Esophagus squamous epithelium (tissue), 4 donors: ENCODE data around the gene MAN2A1.

Experiments
- POLR2A ChIP-seq, 4 donors: fragments of 450-650 bp; IDR thresholded peaks; one replicate each; pipeline ENCODE4 v1.6.1; 2017; ENCODE audit warnings: antibody characterized with exemption in 4 of 4, mild to moderate bottlenecking in 4 of 4, moderate library complexity in 3 of 4
- TF ChIP-seq, protein P1 (sequence below), 6 experiments: fragments of 450-650 bp in 4 of 6; fragments of 200-600 bp in 2 of 6; sonication (generic) in 2 of 6; IDR thresholded peaks; one replicate each; pipeline ENCODE4 v1.5.1; 2016 to 2019; ENCODE audit warnings: antibody characterized with exemption in 6 of 6, mild to moderate bottlenecking in 4 of 6, moderate library complexity in 4 of 6

DNA sequence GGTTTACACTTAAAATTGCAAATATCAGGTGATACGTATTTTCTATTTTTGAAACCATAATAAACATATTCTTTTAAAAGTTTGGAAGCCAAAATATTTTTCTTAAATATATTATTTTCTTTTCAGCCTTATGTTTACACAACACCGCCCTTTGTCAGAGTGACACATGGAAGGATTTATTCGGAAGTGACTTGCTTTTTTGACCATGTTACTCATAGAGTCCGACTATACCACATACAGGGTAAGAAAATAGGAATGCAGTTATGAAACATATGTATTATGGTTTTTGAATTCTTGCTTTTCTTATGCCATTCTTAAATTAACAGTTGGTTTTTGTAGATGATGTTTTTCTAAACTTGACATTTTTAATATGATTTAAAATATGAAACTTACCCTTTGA lies 133.9 kb downstream of the MAN2A1 start:
- TF ChIP-seq POLR2A (IDR thresholded peaks at IDR 0.05): no peak
- TF ChIP-seq, protein P1, sequence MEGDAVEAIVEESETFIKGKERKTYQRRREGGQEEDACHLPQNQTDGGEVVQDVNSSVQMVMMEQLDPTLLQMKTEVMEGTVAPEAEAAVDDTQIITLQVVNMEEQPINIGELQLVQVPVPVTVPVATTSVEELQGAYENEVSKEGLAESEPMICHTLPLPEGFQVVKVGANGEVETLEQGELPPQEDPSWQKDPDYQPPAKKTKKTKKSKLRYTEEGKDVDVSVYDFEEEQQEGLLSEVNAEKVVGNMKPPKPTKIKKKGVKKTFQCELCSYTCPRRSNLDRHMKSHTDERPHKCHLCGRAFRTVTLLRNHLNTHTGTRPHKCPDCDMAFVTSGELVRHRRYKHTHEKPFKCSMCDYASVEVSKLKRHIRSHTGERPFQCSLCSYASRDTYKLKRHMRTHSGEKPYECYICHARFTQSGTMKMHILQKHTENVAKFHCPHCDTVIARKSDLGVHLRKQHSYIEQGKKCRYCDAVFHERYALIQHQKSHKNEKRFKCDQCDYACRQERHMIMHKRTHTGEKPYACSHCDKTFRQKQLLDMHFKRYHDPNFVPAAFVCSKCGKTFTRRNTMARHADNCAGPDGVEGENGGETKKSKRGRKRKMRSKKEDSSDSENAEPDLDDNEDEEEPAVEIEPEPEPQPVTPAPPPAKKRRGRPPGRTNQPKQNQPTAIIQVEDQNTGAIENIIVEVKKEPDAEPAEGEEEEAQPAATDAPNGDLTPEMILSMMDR (IDR thresholded peaks at IDR 0.05): no peak
